Mammary epithelial cell (primary cell): ENCODE measurements around the gene SLC25A43.
"Not testable (repeated sequence)": the region's sequence is repeated elsewhere in the genome, so short reads cannot be mapped to it uniquely, and the experiment has no call there.

Source experiments
- EZH2 ChIP-seq: IDR thresholded peaks from 2 replicates; pipeline ENCODE4 v1.6.1; 2012; ENCODE audit warnings: low read length, inconsistent platforms, borderline replicate concordance
- TF ChIP-seq, protein P1 (sequence below), 2 donors: IDR thresholded peaks in 1 of 2; conservative IDR thresholded peaks in 1 of 2; 2 replicates each; pipeline ENCODE4 v1.5.1; 2011 to 2012; ENCODE audit warnings: inconsistent platforms in 2 of 2, low read length in 2 of 2, mild to moderate bottlenecking in 2 of 2, control low read depth in 1 of 2, low read depth in 1 of 2; ENCODE audit not compliant: insufficient read depth in 1 of 2; ENCODE audit errors: extremely low read depth in 1 of 2

DNA sequence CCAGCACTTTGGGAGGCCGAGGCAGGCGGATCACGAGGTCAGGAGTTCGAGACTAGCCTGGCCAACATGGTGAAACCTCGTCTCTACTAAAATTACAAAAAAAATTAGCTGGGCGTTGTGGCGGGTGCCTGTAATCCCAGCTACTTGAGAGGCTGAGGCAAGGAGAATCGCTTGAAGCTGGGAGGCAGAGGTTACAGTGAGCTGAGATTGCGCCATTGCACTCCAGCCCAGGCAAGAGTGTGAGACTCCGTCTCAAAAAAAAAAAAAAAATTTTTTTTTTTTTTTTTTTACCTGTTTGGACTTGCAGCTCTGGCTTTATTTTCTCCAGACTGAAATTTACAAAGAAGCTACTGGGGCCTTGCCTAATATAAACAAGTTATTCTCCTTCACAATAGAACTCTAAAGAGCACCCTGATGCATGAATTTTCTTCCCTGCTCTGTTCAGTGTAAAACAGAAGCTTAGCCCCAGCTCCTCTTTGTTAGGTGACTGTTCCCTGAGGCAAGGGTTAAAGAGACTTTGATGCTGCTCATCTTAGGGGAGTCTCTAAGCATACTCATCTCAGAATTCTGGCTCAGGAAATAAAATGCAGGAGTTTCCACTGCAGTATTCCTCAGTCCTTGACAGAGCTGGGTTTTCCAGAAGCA, 94.8 kb downstream of the SLC25A43 start:
- TF ChIP-seq, protein P1, sequence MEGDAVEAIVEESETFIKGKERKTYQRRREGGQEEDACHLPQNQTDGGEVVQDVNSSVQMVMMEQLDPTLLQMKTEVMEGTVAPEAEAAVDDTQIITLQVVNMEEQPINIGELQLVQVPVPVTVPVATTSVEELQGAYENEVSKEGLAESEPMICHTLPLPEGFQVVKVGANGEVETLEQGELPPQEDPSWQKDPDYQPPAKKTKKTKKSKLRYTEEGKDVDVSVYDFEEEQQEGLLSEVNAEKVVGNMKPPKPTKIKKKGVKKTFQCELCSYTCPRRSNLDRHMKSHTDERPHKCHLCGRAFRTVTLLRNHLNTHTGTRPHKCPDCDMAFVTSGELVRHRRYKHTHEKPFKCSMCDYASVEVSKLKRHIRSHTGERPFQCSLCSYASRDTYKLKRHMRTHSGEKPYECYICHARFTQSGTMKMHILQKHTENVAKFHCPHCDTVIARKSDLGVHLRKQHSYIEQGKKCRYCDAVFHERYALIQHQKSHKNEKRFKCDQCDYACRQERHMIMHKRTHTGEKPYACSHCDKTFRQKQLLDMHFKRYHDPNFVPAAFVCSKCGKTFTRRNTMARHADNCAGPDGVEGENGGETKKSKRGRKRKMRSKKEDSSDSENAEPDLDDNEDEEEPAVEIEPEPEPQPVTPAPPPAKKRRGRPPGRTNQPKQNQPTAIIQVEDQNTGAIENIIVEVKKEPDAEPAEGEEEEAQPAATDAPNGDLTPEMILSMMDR (conservative IDR thresholded peaks at IDR 0.05 in 1 of 2, IDR thresholded peaks at IDR 0.05 in 1 of 2; ENCODE audit: extremely low read depth in 1 of 2, insufficient read depth in 1 of 2, low read depth in 1 of 2, low read length in 2 of 2), result not testable (repeated sequence)
- TF ChIP-seq EZH2, result not testable (repeated sequence)
